Measurements from ENCODE around the gene COL5A1.

Gene COL5A1

DNA sequence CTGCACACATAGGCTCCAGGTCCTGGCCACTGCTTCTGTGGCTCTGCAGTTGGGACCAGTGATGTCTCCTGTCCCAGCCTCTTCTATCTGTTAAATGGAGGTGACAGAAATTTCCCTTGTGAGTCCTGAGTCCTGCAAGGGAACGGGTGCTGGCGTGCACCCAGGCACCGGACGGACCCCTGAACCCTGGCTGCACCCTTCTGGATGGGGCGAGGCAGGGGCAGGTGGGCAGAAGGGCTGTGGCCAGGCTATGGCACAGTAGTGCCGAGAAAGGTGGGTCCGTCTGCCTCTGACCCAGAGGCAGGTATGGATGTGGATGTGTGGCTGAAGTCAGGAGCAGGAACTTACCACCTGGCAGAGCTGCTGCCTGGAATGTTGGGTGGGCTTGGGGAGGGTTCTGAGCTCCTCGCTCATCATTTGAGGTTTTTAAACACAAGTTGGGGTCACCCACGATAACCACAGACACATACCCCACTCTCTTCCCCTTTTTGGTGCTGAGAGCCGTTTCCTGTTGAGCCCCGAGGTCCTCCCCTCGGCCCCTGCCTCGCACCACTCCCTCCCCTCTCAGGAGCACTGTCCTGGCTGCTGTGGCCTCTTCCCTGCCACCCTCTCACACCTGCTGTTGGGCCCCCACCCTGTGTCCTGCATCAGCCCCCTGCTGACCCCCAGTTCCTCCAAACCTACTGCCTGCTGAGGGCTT, 82.0 kb downstream of the COL5A1 start:
- no peak for TF ChIP-seq ZNF565 (CRISPR knock-in tag; conservative IDR thresholded peaks at IDR 0.05; ENCODE audit: low read depth)
- no peak for TF ChIP-seq TCF4 (CRISPR knock-in tag; IDR thresholded peaks at IDR 0.05; ENCODE audit: borderline replicate concordance)
- no peak for TF ChIP-seq ISL1 (CRISPR knock-in tag; IDR thresholded peaks at IDR 0.05)
- TF ChIP-seq CSDC2 (CRISPR knock-in tag; IDR thresholded peaks at IDR 0.05) = no peak
- no peak for TF ChIP-seq ZC3H10 (CRISPR knock-in tag; IDR thresholded peaks at IDR 0.05)
- TF ChIP-seq, protein P1, sequence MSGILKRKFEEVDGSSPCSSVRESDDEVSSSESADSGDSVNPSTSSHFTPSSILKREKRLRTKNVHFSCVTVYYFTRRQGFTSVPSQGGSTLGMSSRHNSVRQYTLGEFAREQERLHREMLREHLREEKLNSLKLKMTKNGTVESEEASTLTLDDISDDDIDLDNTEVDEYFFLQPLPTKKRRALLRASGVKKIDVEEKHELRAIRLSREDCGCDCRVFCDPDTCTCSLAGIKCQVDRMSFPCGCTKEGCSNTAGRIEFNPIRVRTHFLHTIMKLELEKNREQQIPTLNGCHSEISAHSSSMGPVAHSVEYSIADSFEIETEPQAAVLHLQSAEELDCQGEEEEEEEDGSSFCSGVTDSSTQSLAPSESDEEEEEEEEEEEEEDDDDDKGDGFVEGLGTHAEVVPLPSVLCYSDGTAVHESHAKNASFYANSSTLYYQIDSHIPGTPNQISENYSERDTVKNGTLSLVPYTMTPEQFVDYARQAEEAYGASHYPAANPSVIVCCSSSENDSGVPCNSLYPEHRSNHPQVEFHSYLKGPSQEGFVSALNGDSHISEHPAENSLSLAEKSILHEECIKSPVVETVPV (CRISPR knock-in tag; IDR thresholded peaks at IDR 0.05) = no peak
- TF ChIP-seq, protein P2, sequence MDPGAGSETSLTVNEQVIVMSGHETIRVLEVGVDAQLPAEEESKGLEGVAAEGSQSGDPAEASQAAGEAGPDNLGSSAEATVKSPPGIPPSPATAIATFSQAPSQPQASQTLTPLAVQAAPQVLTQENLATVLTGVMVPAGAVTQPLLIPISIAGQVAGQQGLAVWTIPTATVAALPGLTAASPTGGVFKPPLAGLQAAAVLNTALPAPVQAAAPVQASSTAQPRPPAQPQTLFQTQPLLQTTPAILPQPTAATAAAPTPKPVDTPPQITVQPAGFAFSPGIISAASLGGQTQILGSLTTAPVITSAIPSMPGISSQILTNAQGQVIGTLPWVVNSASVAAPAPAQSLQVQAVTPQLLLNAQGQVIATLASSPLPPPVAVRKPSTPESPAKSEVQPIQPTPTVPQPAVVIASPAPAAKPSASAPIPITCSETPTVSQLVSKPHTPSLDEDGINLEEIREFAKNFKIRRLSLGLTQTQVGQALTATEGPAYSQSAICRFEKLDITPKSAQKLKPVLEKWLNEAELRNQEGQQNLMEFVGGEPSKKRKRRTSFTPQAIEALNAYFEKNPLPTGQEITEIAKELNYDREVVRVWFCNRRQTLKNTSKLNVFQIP (CRISPR knock-in tag; IDR thresholded peaks at IDR 0.05; ENCODE audit: borderline replicate concordance, low read depth) = no peak
- no peak for TF ChIP-seq TOX (CRISPR knock-in tag; IDR thresholded peaks at IDR 0.05; ENCODE audit: borderline replicate concordance)
- TF ChIP-seq SNAI2 (CRISPR knock-in tag; IDR thresholded peaks at IDR 0.05) = no peak
- TF ChIP-seq, protein P3, sequence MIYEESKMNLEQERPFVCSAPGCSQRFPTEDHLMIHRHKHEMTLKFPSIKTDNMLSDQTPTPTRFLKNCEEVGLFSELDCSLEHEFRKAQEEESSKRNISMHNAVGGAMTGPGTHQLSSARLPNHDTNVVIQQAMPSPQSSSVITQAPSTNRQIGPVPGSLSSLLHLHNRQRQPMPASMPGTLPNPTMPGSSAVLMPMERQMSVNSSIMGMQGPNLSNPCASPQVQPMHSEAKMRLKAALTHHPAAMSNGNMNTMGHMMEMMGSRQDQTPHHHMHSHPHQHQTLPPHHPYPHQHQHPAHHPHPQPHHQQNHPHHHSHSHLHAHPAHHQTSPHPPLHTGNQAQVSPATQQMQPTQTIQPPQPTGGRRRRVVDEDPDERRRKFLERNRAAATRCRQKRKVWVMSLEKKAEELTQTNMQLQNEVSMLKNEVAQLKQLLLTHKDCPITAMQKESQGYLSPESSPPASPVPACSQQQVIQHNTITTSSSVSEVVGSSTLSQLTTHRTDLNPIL (CRISPR knock-in tag; IDR thresholded peaks at IDR 0.05; ENCODE audit: low read depth) = no peak
- TF ChIP-seq ARNTL (CRISPR knock-in tag; IDR thresholded peaks at IDR 0.05; ENCODE audit: borderline replicate concordance, low read depth) = no peak
- no peak for TF ChIP-seq ESRRG (CRISPR knock-in tag; IDR thresholded peaks at IDR 0.05)
- TF ChIP-seq, protein P4, sequence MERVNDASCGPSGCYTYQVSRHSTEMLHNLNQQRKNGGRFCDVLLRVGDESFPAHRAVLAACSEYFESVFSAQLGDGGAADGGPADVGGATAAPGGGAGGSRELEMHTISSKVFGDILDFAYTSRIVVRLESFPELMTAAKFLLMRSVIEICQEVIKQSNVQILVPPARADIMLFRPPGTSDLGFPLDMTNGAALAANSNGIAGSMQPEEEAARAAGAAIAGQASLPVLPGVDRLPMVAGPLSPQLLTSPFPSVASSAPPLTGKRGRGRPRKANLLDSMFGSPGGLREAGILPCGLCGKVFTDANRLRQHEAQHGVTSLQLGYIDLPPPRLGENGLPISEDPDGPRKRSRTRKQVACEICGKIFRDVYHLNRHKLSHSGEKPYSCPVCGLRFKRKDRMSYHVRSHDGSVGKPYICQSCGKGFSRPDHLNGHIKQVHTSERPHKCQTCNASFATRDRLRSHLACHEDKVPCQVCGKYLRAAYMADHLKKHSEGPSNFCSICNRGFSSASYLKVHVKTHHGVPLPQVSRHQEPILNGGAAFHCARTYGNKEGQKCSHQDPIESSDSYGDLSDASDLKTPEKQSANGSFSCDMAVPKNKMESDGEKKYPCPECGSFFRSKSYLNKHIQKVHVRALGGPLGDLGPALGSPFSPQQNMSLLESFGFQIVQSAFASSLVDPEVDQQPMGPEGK (CRISPR knock-in tag; IDR thresholded peaks at IDR 0.05; ENCODE audit: borderline replicate concordance) = no peak
- no peak for TF ChIP-seq OSR1 (CRISPR knock-in tag; IDR thresholded peaks at IDR 0.05)
- TF ChIP-seq PPARA (CRISPR knock-in tag; IDR thresholded peaks at IDR 0.05; ENCODE audit: borderline replicate concordance) = no peak
- TF ChIP-seq ZNF8 (CRISPR knock-in tag; IDR thresholded peaks at IDR 0.05) = no peak
- no peak for TF ChIP-seq BACH2 (CRISPR knock-in tag; IDR thresholded peaks at IDR 0.05; ENCODE audit: borderline replicate concordance)
- no peak for ATAC-seq

DNA sequence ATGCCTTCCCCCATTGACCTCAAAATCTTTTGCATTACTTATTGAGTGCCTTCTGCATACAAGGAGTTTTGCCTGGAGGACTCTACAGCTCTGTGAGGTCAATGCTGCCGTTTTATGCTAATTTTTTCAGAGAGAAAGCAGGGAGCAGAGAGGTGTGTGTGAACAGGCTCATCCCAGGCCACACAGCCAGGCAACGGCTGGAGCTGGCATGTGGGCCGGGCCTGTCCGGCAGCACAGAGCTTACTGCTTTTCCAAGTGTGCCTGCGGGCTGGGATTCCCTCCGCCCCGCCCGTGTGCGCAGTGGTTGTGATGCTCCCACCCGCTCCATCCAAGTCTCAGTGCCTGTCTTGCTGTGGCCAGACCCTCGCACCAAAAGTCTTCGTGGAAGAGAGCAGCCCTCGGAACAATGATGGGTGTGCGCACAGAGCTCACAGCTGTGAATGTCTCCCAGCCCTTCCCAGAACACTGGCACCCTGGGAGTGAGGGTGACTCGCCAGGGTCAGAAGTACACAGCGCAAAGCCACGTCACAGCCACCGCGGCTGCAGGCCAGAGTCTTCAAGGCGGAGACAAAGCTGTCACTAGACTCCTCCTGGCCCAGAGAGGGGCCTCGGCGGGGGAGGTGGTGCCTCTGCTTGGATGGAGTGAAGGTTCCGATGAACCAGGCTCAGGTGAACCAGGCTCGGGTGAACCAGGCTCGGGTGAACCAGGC, 82.8 kb downstream of the COL5A1 start:
- no peak for ATAC-seq
- TF ChIP-seq CSDC2 (CRISPR knock-in tag; IDR thresholded peaks at IDR 0.05) = no peak

DNA sequence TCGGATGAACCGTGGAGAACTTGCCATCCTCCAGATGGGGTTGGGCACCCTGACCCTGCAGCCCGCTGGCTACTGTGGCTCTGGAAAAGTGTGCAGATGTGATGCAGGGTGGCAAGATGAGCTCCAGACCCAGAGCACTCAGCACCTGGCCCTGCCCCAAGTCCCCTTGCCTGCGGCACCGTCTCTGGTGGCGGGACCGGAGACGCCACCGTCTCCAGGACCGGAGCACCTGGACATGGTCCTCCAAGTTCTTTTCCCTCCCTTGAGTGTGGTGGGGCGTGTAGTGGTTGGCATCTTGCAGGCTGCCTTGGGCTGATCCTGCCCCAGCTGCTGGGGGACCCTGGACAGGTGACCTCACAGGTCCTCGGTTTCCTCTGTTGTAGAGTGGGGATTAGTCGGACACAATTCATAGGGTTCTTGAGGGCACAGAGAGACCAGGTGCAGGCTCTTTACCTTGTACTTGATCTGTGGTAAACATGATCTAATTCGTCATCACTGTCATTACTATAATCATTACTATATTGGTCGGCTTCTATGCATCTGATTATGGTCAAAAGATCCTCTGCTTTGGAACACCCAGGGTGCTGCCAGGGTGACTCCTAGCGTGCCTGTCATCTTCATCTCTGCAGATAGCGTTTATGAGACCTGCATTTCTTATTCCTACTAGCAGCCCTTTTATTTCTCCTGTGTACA, 83.5 kb downstream of the COL5A1 start:
- TF ChIP-seq, protein P1 (CRISPR knock-in tag; IDR thresholded peaks at IDR 0.05) = no peak
- TF ChIP-seq, protein P5, sequence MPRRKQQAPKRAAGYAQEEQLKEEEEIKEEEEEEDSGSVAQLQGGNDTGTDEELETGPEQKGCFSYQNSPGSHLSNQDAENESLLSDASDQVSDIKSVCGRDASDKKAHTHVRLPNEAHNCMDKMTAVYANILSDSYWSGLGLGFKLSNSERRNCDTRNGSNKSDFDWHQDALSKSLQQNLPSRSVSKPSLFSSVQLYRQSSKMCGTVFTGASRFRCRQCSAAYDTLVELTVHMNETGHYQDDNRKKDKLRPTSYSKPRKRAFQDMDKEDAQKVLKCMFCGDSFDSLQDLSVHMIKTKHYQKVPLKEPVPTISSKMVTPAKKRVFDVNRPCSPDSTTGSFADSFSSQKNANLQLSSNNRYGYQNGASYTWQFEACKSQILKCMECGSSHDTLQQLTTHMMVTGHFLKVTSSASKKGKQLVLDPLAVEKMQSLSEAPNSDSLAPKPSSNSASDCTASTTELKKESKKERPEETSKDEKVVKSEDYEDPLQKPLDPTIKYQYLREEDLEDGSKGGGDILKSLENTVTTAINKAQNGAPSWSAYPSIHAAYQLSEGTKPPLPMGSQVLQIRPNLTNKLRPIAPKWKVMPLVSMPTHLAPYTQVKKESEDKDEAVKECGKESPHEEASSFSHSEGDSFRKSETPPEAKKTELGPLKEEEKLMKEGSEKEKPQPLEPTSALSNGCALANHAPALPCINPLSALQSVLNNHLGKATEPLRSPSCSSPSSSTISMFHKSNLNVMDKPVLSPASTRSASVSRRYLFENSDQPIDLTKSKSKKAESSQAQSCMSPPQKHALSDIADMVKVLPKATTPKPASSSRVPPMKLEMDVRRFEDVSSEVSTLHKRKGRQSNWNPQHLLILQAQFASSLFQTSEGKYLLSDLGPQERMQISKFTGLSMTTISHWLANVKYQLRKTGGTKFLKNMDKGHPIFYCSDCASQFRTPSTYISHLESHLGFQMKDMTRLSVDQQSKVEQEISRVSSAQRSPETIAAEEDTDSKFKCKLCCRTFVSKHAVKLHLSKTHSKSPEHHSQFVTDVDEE (CRISPR knock-in tag; IDR thresholded peaks at IDR 0.05) = no peak
- TF ChIP-seq SNAI2 (CRISPR knock-in tag; IDR thresholded peaks at IDR 0.05) = no peak
- TF ChIP-seq CSDC2 (CRISPR knock-in tag; IDR thresholded peaks at IDR 0.05) = no peak
- no peak for TF ChIP-seq ARNTL (CRISPR knock-in tag; IDR thresholded peaks at IDR 0.05; ENCODE audit: borderline replicate concordance, low read depth)
- no peak for TF ChIP-seq BACH2 (CRISPR knock-in tag; IDR thresholded peaks at IDR 0.05; ENCODE audit: borderline replicate concordance)
- TF ChIP-seq ZFP3 (CRISPR knock-in tag; IDR thresholded peaks at IDR 0.05) = no peak
- TF ChIP-seq, protein P2 (CRISPR knock-in tag; IDR thresholded peaks at IDR 0.05; ENCODE audit: borderline replicate concordance, low read depth) = no peak
- TF ChIP-seq GLIS3 (CRISPR knock-in tag; IDR thresholded peaks at IDR 0.05) = no peak
- TF ChIP-seq ZNF8 (CRISPR knock-in tag; IDR thresholded peaks at IDR 0.05) = no peak
- no peak for ATAC-seq

Data from SK-N-SH treated with all-trans-retinoic acid at 6 μM for 48 hours (cell line).